HEK293 (cell line): Measurements from ENCODE around the gene SHROOM1.

Experiments
- CTCF ChIA-PET: fragments of 350-600 bp; formaldehyde crosslinking; extraction: SDS; loops from one replicate; lab custom pipeline; 2021; ENCODE audit warnings: antibody characterized with exemption; lab: Yijun Ruan, JAX
- POLR2A ChIA-PET: fragments of 300-600 bp; formaldehyde crosslinking; extraction: SDS; loops from one replicate; lab custom pipeline; 2020; ENCODE audit warnings: antibody characterized with exemption, inconsistent platforms; lab: Yijun Ruan, JAX
- H3K27ac ChIP-seq: fragments of 200-500 bp; sonication (Bioruptor generic); 2 replicates; pipeline ENCODE4 v1.5.1; 2014; ENCODE audit warnings: low read depth, low read length, control low read depth, inconsistent platforms; ENCODE audit errors: extremely low read depth
- H3K36me3 ChIP-seq, 2 experiments: fragments of 200-500 bp in 1 of 2; sonication (Bioruptor generic) in 1 of 2; 1 replicate in 1 of 2; 2 replicates in 1 of 2; pipeline ENCODE4 v1.5.1; 2014 to 2017; ENCODE audit warnings: inconsistent platforms in 2 of 2, low read length in 2 of 2; ENCODE audit not compliant: control insufficient read depth in 2 of 2, insufficient read depth in 1 of 2
- H3K4me1 ChIP-seq: fragments of 200-500 bp; sonication (Bioruptor generic); 2 replicates; pipeline ENCODE4 v1.5.1; 2014; ENCODE audit warnings: mild to moderate bottlenecking, low read length, inconsistent platforms; ENCODE audit not compliant: control insufficient read depth, insufficient read depth
- H3K4me3 ChIP-seq: 2 replicates; pipeline ENCODE4 v1.5.1; 2011; ENCODE audit warnings: low read depth, mild to moderate bottlenecking, control low read depth, low read length, moderate library complexity
- H3K9me3 ChIP-seq: fragments of 200-500 bp; sonication (Bioruptor generic); 2 replicates; pipeline ENCODE4 v1.5.1; 2014; ENCODE audit warnings: low read depth, low read length, inconsistent platforms; ENCODE audit not compliant: control insufficient read depth, insufficient read depth
- CTCF ChIP-seq: fragments of 450-650 bp; formaldehyde crosslinking; IDR thresholded peaks from 2 replicates; pipeline ENCODE4 v1.5.1; 2016; ENCODE audit warnings: missing biosample characterization, missing genetic modification characterization
- GLIS2 ChIP-seq: fragments of 450-650 bp; formaldehyde crosslinking; IDR thresholded peaks from 2 replicates; pipeline ENCODE4 v1.5.1; 2016; ENCODE audit warnings: missing biosample characterization, missing genetic modification characterization
- IKZF3 ChIP-seq: fragments of 450-650 bp; IDR thresholded peaks from 2 replicates; pipeline ENCODE4 v1.5.0; 2018; ENCODE audit warnings: missing biosample characterization, mild to moderate bottlenecking, missing genetic modification characterization, moderate library complexity
- PATZ1 ChIP-seq: fragments of 450-650 bp; formaldehyde crosslinking; IDR thresholded peaks from 2 replicates; pipeline ENCODE4 v1.5.1; 2016; ENCODE audit warnings: missing biosample characterization, missing genetic modification characterization
- PRDM1 ChIP-seq: fragments of 450-650 bp; formaldehyde crosslinking; IDR thresholded peaks from 2 replicates; pipeline ENCODE4; 2016; ENCODE audit warnings: missing biosample characterization, missing genetic modification characterization
- PRDM10 ChIP-seq: fragments of 450-650 bp; formaldehyde crosslinking; IDR thresholded peaks from 2 replicates; pipeline ENCODE4 v1.5.1; 2016; ENCODE audit warnings: missing biosample characterization, missing genetic modification characterization
- REST ChIP-seq: fragments of 450-650 bp; formaldehyde crosslinking; IDR thresholded peaks from 2 replicates; pipeline ENCODE4 v1.5.1; 2016; ENCODE audit warnings: missing biosample characterization, missing genetic modification characterization
- SP7 ChIP-seq: fragments of 450-650 bp; formaldehyde crosslinking; IDR thresholded peaks from 2 replicates; pipeline ENCODE4 v1.5.1; 2016; ENCODE audit warnings: missing biosample characterization, missing genetic modification characterization
- TRIM28 ChIP-seq: IDR thresholded peaks from 2 replicates; pipeline ENCODE4 v1.6.1; 2011; ENCODE audit warnings: low read length, control low read depth, borderline replicate concordance
- ZBTB17 ChIP-seq: fragments of 450-650 bp; formaldehyde crosslinking; IDR thresholded peaks from 2 replicates; pipeline ENCODE4 v1.5.1; 2016; ENCODE audit warnings: missing biosample characterization, missing genetic modification characterization
- ZBTB21 ChIP-seq: fragments of 450-650 bp; formaldehyde crosslinking; IDR thresholded peaks from 2 replicates; pipeline ENCODE4 v1.5.1; 2017; ENCODE audit warnings: missing biosample characterization, missing genetic modification characterization
- ZFP37 ChIP-seq: fragments of 450-650 bp; formaldehyde crosslinking; IDR thresholded peaks from 2 replicates; pipeline ENCODE4 v1.5.1; 2016; ENCODE audit warnings: missing biosample characterization, missing genetic modification characterization
- ZFP69B ChIP-seq: fragments of 450-650 bp; formaldehyde crosslinking; IDR thresholded peaks from 2 replicates; pipeline ENCODE4 v1.5.1; 2016; ENCODE audit warnings: missing biosample characterization, missing genetic modification characterization
- ZNF2 ChIP-seq: fragments of 450-650 bp; formaldehyde crosslinking; IDR thresholded peaks from 2 replicates; pipeline ENCODE4 v1.5.1; 2016; ENCODE audit warnings: missing biosample characterization, missing genetic modification characterization
- ZNF24 ChIP-seq: fragments of 450-650 bp; formaldehyde crosslinking; IDR thresholded peaks from 2 replicates; pipeline ENCODE4 v1.5.1; 2016; ENCODE audit warnings: missing biosample characterization, missing genetic modification characterization
- ZNF350 ChIP-seq: fragments of 450-650 bp; formaldehyde crosslinking; IDR thresholded peaks from 2 replicates; pipeline ENCODE4 v1.5.0; 2017; ENCODE audit warnings: missing biosample characterization, mild to moderate bottlenecking, missing genetic modification characterization
- ZNF596 ChIP-seq: fragments of 450-650 bp; IDR thresholded peaks from 2 replicates; pipeline ENCODE4 v1.5.0; 2018; ENCODE audit warnings: missing biosample characterization, mild to moderate bottlenecking, missing genetic modification characterization, moderate library complexity
- ZNF600 ChIP-seq: fragments of 450-650 bp; formaldehyde crosslinking; IDR thresholded peaks from 2 replicates; pipeline ENCODE4 v1.5.1; 2016; ENCODE audit warnings: missing biosample characterization, missing genetic modification characterization
- ZNF623 ChIP-seq: fragments of 450-650 bp; formaldehyde crosslinking; IDR thresholded peaks from 2 replicates; pipeline ENCODE4 v1.5.1; 2016; ENCODE audit warnings: missing biosample characterization, missing genetic modification characterization
- ZNF629 ChIP-seq: fragments of 450-650 bp; formaldehyde crosslinking; IDR thresholded peaks from 2 replicates; pipeline ENCODE4 v1.5.1; 2017; ENCODE audit warnings: missing biosample characterization, missing genetic modification characterization
- ZNF654 ChIP-seq: fragments of 450-650 bp; formaldehyde crosslinking; IDR thresholded peaks from 2 replicates; pipeline ENCODE4 v1.5.1; 2016; ENCODE audit warnings: low read depth, missing biosample characterization, missing genetic modification characterization
- ZNF660 ChIP-seq: fragments of 450-650 bp; IDR thresholded peaks from 2 replicates; pipeline ENCODE4 v1.5.1; 2018; ENCODE audit warnings: missing biosample characterization, mild to moderate bottlenecking, missing genetic modification characterization
- ZNF692 ChIP-seq: fragments of 450-650 bp; formaldehyde crosslinking; IDR thresholded peaks from 2 replicates; pipeline ENCODE4 v1.5.1; 2016; ENCODE audit warnings: missing biosample characterization, missing genetic modification characterization
- ZNF76 ChIP-seq: fragments of 450-650 bp; formaldehyde crosslinking; IDR thresholded peaks from 2 replicates; pipeline ENCODE4; 2016; ENCODE audit warnings: low read depth, missing biosample characterization, missing genetic modification characterization, borderline replicate concordance
- ZSCAN30 ChIP-seq: fragments of 450-650 bp; IDR thresholded peaks from 2 replicates; pipeline ENCODE4 v1.5.1; 2018; ENCODE audit warnings: missing biosample characterization, mild to moderate bottlenecking, missing genetic modification characterization, moderate library complexity

Gene SHROOM1

GRCh38 chr5:132820162-132820754 is 10.2 kb downstream of the SHROOM1 start:
- ChIA-PET POLR2A (interaction anchor here (0.6 to 1.2 kb wide), 12 partner anchors 8 to 293 kb away, joined by 3 to 12 read pairs (median 4); partner anchors contain the start of genes CCNI2, GDF9, KIF3A and UQCRQ), CTCF (interaction anchor here (0.5 to 6.7 kb wide), 50 partner anchors 8 to 1468 kb away, joined by 3 to 58 read pairs (median 4); partner anchors contain the start of genes CCNI2, SHROOM1 and SLC22A4)
- peaks cover 6% of the 10 kb centered on the region for H3K4me1 ChIP-seq
- peaks cover 0 to 24% of the 10 kb centered on the region in 2 experiments; a peak in 1 of 3 replicates for H3K36me3 ChIP-seq
- H3K27ac ChIP-seq, result no peak overlapping the region
- H3K9me3 ChIP-seq, result no peaks in the 10 kb centered on the region
- H3K4me3 ChIP-seq, result no peak overlapping the region
- TF ChIP-seq ZNF76 (tag by site-specific recombination) (no peak), ZFP69B (tag by site-specific recombination) (peak; percentile 50; the same call in 1 of the 2 replicates), GLIS2 (tag by site-specific recombination) (no peak), ZNF623 (tag by site-specific recombination) (peak; percentile 62), PRDM1 (tag by site-specific recombination) (peak; percentile 78; the same call in 1 of the 2 replicates), PATZ1 (0 out of 2 replicates have a peak, but pooled peaks have one; percentile 12), ZBTB17 (tag by site-specific recombination) (peak; percentile 55), TRIM28 (no peak), ZBTB21 (tag by site-specific recombination) (no peak), ZNF600 (no peak), ZNF350 (tag by site-specific recombination) (no peak), ZFP37 (tag by site-specific recombination) (peak; percentile 85; the same call in 1 of the 2 replicates), ZNF629 (tag by site-specific recombination) (0 out of 2 replicates have a peak, but pooled peaks have one; percentile 37), IKZF3 (0 out of 2 replicates have a peak, but pooled peaks have one; percentile 9), REST (0 out of 2 replicates have a peak, but pooled peaks have one; percentile 31), ZNF654 (tag by site-specific recombination) (peak; percentile 92), ZNF692 (tag by site-specific recombination) (peak; percentile 68; the same call in 1 of the 2 replicates), ZNF2 (peak; percentile 85), PRDM10 (tag by site-specific recombination) (0 out of 2 replicates have a peak, but pooled peaks have one; percentile 28), CTCF (peak; percentile 83), ZNF24 (tag by site-specific recombination) (peak; percentile 51; the same call in 1 of the 2 replicates), ZNF596 (tag by site-specific recombination) (no peak), SP7 (tag by site-specific recombination) (0 out of 2 replicates have a peak, but pooled peaks have one; percentile 22), ZSCAN30 (tag by site-specific recombination) (0 out of 2 replicates have a peak, but pooled peaks have one; percentile 36), ZNF660 (peak; percentile 93)
